Mucosa of gallbladder (tissue), 1 donor: ENCODE measurements around the gene KIF6. TPM values are rescaled to one million over a fixed set of nuclear protein-coding genes. Genes with fewer than 3 reads are reported as not detected.

Experiments
- DNase-seq: peaks from one replicate; pipeline ENCODE4 v3.0.0-alpha.2; 2020; ENCODE audit warnings: low spot score
- total RNA-seq: library from RNA; stranded (reverse); gene quantifications from one replicate; pipeline ENCODE4 v1.2.1, GENCODE V29; 2021
- donor health status: DM: no; HTN: no; CAD: no.

KIF6 gene
- total RNA-seq, 1 donor from 2014 or later: 2.6 TPM

DNA sequence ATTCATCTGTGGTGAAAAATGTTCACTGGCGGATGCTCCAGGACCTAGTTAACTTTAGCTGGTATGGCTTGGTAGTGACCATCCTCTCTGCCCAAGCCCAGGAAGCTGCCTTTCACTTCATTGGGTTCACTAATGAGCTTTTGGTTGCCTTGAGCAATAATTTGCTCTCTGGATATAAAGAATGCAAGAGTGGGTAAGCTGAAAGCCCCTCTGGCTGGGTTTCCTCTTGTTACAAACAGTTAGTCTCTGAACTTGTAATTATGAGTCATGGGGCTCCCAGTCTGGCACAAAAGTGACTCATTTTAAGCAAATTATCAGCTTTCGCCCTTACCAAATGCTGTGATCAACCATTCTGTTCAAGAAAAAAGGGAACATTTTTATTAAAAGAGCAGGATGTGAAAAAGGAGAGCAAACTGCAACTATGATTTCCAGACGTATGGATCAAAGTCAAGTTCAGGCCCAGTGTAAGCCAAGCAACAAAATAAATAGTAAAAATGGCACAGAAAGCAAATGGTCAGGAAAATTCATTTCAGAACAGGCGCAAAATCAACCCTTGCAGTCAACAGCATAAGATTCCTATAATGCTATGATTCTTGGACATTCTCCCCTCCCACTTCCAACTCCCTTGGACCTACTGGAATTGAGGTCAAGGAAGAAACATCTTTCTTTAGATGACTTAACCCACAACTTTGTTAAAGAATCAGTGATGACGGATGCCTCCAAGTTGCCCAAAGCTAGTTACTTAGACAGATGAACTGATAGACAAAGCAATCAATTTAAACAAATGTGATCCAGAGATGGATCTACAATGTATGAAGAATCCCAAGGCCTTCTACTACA lies 272.7 kb downstream of the KIF6 start:
- DNase-seq: no peak

DNA sequence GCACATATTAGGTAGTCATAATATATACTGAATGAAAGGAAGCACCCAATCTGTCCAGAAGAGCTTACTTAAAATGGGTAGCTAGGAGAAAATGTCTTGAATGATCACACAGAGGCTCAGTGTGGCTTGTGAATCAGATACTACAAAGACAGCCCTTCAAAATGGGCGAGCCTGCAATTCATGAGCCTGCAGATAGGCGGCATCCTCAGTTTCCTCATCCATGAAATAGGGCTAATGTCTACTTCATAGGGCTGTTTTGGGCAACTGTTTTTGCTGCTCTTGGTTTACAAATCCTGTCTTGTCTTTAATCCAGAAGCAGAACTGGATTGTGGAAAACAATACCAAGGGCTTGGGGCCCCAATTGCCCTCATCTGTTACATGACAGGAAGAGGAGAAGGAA lies 273.4 kb downstream of the KIF6 start:
- DNase-seq: no peak

DNA sequence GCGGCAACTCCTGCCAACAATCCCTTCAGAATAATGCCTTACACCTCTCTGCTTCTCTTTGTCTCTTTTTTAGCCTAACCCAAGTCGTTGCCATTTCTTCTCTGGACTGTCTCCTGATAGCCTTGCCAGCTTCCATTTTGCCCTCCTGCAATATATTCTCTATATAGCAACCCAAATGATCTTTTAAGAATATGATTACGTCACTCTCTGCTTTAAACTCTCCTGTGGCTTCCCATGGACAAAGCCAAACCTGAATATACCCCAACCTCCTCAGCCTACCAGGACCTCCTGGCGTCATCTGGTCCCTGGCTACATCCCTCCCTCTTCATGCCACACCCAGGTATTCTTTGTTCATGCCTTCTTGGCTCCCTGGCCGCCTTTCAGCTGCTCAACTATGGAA lies 276.2 kb downstream of the KIF6 start:
- no peak for DNase-seq

DNA sequence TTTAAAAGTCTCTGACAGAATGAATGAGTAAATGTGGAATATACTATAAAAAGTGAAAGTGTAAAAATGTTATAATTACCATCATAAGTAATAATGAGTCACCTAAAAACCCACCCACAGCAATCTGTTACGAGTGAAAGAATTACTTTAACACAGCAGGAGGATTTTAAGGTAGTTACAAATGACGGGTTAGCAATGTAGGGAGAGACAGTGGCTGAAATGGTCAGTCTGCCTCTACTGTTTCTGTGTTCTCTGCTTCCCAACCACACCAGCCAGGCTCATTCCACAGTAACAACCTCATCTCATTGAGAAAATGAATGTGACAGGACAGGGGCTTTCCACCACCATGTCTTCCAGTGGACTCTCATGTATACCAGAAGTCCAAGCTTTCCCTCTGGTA lies 278.3 kb downstream of the KIF6 start:
- DNase-seq: no peak

DNA sequence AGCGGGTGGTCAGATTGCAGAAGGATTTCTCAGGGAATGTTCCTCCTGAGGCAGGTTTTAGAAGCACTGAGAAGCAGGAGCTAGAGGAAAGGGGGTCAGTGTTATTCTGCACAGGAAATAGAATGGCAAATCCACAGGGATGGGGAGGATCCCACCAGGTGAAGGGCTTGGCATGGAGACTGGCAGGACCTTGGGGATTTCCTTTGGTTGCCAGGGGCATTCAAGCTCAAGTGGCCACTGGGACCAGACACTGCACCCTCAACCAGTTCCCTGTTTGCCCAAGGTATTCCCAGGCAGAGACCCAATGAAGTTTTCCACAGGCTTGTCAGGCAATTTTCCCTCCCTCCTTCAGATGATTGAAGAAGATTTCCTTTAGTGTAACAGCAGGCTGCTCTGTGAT lies 279.5 kb downstream of the KIF6 start:
- DNase-seq: no peak

DNA sequence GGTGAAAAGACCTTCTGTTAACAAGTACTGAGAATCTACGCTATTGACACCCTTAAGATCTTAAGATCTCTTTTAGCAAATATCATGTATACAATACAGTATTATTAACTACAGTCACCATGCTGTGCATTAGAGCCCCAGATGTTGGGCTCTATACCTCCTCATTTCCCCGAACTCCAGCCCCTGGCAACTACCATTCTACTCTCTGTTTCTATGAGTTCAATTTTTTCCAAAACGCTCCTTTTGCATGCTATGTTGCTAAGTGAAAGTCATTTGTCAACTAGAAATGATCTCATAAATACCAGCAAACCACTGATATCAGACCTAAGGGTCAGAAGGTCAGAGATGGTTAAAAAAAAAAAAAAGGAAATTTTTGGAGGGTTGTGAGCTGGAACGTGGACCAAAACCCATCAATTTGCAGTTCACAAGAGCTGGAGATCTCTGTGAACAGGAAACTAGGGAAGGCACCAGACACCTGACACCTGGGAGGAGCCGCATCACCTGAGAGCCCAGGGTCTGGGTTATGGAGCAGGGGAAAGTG lies 280.7 kb downstream of the KIF6 start:
- DNase-seq: no peak

DNA sequence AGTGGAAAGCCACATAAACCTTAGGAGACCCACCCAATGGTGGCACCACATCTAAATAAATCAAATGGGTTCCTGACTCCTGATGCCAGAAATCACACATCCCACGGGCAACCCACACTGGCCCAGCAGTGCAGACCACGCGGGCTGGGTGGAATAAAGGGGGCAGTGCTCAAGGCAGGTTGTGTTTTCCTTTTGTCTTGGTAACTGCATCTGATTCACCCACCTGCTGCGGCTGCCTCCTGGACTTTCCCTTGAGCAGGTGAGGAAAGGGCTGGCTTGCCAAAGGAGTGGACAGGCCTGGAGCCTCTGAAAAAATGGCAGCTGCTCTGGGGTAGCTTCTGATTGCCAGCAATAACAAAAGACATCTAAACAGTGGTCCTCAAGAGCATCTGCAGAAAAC lies 283.2 kb downstream of the KIF6 start:
- no peak for DNase-seq

DNA sequence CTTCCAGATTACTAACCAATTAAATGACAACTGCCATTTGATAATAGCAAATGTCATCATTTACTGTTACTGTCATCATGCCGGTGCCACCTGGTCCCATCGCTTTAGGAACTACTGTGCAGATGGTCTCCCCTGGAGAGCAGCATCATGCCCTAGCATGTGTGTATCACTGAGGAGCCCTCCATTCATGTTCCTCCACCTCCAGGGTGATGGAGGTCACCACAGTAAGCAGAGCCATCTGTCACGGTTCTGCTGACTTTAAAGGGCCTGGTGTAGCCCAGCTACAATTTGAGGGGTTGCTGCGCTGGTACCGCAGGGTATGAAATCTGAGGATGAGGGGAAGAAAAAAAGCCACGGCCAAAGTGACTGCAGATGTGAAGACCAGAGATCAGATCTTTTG lies 283.9 kb downstream of the KIF6 start:
- no peak for DNase-seq

DNA sequence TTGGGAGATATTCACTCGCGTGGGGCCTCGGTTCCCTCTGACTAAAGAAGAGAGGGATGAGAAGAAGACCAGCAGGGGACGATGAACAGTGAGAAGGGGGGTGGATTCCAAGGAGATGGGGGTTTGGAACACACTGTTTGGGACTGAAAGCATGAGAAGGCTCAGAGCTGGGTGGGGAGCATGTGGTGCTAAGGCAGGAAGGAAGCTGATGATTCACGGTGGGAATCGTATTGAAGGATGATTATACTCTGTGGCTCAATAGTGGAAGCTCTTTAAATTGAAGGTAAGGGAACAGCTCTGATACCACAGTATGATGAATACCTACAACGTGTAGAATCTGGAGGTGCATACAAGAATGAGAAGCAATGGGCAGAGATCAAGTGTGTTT lies 285.2 kb downstream of the KIF6 start:
- no peak for DNase-seq

DNA sequence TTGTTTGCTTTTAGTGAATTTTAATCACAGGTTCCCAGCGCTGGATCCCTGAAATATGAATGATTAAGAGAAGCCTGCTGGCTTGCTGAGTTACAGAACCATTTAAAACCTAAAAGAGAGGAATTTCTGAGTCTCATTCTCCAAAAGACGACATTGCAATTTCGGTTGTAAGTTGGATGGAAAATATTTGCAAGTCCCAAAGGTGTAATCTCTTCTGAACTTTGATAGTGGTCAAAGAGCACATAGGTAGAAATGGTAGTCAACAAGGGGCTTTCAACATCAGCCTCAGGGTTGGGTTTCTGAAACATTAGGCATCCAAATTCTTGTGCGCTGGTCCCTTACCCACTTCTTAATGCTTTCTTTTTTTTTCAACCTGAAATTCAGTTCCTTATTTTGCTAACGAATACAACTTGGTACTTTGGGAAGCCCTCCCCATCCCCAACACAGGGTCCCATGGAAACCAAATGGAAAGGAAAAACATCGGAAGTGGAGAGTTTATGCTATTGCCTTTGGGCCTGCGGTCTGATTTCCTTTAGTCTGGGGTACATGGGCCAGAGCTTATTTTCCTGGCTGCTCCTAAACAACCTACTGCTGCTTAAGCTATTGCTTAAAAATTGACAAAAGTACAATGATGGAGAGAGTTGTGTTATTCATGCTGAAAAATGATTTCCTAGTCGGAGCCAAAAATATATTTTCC lies 285.7 kb downstream of the KIF6 start:
- DNase-seq: no peak

DNA sequence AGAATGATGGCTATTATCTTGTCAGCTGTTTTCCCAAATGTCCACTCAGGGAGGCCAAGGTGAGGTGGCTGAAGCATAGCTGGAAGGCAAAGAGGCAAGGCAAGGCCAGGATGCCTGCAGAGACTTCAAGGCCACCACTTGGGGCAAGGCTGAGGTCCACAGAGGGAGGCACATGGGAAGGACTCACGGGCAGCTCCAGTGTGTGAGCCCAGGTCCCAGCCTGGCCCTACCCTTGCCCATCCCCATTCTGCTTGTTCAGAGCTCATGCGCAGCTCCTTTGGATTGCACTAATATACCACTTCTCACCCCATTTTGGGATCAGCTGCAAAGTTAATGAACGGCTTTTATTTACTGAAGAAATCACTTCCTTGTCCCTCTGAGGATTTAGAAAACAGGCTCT lies 291.6 kb downstream of the KIF6 start:
- no peak for DNase-seq

DNA sequence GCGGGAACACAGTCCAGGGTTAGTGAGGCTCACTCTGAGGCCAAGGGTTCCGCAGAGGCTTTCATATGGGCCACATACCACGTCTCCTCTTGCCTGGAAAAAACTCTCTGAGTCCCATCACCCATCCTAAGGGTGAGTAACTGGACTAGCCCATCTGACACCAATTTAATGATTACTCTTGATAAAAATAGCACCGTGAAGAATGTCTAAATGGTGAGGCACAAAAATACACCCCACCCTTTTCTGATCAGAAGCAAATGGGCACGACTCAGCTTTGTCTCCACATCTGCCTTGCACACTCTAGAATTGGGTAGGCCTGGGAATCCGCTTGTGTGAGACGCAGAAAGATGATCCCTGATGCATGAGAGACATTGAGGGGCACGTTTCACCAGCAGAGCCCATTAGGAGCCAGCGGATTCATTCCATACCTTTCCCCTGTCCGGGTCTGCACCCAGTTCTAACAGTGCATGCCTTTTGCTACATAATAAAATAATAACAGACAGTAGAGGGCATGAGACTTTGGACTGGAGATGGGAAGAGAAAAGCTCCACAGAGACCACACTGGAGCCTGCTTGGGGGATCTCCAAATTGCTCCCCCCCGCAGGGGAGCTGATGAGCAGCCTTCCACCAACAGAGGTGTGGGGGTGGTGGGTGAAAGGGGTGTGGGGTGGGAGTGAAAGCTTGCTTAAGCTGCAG lies 292.7 kb downstream of the KIF6 start:
- DNase-seq: no peak

DNA sequence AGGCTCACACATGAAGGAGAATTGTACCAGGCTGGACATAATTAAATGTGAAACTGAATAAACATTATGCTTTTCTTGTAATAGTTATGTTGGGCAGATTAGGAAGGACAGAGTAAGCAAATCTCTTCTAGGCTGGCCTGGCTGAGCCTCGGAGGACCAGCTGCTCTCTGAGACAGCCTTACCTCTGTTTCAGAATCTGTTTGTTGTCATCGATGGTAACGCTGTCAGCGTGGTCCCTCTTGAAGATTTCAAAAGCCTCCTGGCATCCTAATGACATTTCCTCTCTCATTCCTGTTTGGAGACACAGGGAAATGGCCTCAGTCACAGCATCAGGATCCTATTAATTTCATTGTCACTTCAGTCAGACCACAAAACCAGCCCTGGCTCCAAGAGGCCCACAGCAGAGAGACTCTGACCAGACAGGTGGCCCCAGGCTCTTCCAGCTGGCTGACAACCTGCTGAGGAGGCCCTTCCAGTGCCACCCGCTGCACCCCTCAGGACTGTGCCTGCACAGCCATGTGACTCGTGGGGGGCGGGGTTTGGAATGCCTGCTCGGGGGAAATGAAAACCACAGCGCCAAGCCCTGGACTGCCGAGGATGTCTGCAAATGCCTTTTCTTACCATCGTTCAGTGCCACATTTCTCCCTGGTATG lies 294.2 kb downstream of the KIF6 start:
- DNase-seq: peak; percentile 49

DNA sequence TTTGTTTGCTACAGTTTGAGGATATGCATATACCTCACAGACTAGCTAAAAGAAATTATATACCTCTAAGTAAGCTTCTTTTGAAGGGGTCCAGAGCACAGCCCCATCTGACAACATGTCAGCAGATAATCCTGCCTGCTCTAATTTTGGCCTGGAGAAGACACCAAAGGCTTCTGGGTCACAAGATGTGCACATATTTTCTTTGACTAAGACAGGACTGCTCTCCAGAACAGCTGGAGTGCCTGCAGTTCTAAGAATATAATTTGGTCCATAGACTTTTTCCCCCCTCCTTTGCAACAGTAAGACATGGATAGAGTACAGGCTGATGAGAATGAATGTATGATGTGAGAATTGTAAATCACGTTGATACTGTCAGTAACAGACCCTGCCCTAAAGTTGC lies 294.8 kb downstream of the KIF6 start:
- DNase-seq: no peak

DNA sequence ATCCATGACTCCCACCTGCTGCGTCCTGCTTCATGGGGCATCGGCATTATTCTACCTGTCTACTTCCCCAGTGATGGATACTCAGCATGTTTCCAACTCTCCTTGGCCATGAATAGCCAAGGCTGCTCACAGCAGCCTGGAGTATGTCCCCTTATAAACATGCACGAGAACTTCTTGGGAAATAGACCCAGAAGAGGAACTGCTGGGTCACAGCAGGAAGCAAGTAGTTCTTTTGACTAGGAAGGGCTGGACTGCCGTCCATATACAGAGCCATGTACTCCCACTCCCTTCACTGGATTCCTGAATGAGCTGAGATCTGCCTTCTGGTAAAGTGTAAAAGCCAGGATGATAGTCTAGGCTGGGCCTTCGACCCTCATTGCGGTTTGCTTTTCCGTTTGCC lies 296.4 kb downstream of the KIF6 start:
- no peak for DNase-seq

DNA sequence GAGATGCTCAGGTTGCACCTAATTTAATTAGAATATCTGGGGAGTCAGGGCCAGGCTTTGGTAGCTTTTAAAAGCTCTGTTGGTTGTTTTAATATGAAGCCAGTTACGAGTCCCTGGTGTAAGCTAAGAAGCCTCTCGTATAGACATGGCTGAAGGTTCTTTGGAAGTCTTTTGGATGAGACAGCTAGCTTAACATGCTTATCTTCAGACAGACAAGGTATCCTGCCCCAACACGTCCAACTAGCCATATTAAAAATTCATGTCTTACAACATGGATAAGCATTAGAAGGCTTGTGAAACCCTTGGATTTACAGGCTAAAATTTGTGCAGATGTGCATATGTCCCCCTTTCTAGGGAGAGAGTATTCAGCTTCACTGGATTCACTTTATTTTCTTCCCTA lies 297.1 kb downstream of the KIF6 start:
- no peak for DNase-seq

DNA sequence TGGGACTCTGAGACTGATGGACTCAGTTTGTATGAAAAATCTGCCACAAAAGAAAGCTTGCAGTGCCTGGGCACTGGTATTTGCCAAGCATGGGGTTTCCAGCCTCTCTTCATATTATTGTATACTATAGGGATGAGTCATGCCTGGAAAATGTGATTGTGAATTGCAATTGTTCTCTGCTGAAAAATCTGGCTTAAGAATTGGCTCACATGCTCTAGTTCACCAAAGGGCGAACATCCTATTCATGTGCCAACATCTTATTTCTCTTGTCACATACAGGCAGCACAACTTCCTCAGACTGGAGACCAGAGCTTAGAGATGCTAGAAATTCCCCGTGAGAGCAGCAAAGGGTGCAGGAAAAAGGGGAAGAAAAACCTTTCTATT lies 299.1 kb downstream of the KIF6 start:
- DNase-seq: peak; percentile 48

DNA sequence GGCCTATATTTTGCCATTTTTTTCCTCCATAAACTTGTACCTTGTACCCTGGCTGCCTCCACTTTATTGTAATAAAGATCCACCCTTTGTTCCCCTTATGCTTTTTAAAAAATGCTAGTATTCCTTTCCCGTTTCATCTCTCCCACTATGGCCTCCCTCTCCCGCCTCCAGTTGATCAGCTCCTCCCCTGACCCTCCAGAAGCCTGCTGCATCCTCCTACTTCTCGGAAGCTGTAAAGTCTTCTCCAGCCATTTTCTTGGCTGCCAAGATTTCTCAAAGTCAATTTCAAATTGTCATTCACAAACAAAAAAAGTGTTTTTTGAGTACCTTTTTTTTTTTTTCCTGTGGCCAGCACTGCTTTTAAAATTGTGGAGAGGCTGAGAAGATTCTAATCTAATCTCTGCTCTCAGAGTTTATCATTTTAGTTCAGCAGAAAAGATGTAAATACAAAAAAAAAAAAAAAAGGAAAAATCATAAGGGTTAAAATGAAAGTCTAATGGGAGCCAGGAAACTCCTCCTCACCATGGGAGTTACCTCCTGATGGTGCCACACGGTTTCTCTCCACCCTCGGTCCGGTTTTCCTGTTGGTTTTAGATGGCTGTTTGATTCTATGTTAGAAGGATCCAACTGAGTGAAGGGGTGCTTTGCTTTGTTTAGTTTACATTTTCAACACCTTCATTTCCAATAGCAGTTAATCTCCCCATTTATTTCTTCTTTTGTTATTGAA lies 299.7 kb downstream of the KIF6 start:
- no peak for DNase-seq

DNA sequence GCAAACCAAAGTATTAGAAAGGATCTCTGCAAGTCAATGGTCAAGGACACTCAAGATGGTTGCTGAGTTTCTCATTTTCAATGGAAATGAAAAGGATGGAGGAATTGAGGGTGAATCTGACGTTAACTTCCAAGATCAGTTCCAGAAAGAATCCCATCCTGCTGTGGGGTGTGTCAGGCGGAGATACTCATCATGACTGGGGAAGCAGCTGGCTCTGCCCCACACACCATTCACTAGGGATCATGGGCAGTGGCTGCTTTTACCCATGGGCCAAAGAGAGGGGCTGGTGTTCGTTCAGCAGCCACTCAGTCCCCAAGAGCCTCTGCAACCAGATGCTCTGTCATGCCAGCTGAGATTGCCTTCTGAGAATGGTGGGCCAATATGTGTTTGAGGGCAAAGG lies 300.4 kb downstream of the KIF6 start:
- DNase-seq: no peak

DNA sequence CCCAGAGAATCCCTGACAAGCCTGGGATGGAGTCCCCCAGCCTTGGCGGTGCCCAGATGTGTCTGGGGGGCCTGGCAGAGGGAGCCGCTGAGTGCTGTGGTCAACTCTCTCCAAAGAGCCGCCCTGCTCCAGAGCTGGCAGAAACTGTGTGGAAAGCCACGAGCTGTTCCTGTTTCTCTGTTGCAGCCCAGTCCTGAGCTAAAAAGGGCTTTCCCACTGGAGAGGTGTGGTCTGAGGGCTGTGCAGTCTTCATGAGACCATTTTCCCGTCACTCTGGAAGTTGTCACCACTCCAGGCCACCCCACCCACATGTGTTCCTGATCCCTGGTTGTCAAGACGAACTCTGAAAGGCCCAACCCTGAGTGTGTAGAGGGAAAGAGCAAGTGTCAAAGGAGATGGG lies 303.0 kb downstream of the KIF6 start:
- no peak for DNase-seq
